Ascending aorta (tissue), 2 donors: ENCODE data around the gene SEMA5A. TPM values are rescaled to one million over a fixed set of nuclear protein-coding genes. Genes with fewer than 3 reads are reported as not detected.
A peak's percentile ranks its signal among the peaks of the same experiment; 100 is the strongest.

Experiments used
- DNase-seq, 2 donors: peaks; one replicate each; pipeline ENCODE4 v3.0.0-alpha.2; 2019; ENCODE audit warnings: low spot score in 2 of 2
- H3K27ac ChIP-seq, 2 donors: fragments of 200-600 bp; sonication (generic); one replicate each; pipeline ENCODE4 v1.5.1; 2016 to 2017; ENCODE audit warnings: mild to moderate bottlenecking in 1 of 2
- H3K27me3 ChIP-seq: fragments of 200-600 bp; sonication (generic); one replicate; pipeline ENCODE4 v1.5.1; 2017
- H3K36me3 ChIP-seq, 2 donors: fragments of 200-600 bp; sonication (generic); one replicate each; pipeline ENCODE4 v1.5.1; 2016
- H3K4me1 ChIP-seq, 2 donors: fragments of 200-600 bp; sonication (generic); one replicate each; pipeline ENCODE4 v1.5.1; 2016 to 2017; ENCODE audit warnings: mild to moderate bottlenecking in 1 of 2
- H3K4me3 ChIP-seq, 2 donors: fragments of 200-600 bp; sonication (generic); one replicate each; pipeline ENCODE4 v1.5.1; 2016 to 2017; ENCODE audit warnings: mild to moderate bottlenecking in 1 of 2
- H3K9me3 ChIP-seq, 2 donors: fragments of 200-600 bp; sonication (generic); one replicate each; pipeline ENCODE4 v1.5.1; 2016
- intact Hi-C: fragments of 100-400 bp; cut with DNase I; formaldehyde crosslinking; loops from one replicate; pipeline ENCODE4 v1.15.1; 2023
- total RNA-seq: library from RNA; depleted of rRNA; stranded (reverse); fragments of >200 nt; gene quantifications from one replicate; pipeline ENCODE4 v1.1.0, GENCODE V29; 2016
- TF ChIP-seq, protein P1 (sequence below), 3 experiments: fragments of 200-600 bp in 2 of 3; fragments of 450-650 bp in 1 of 3; sonication (generic) in 2 of 3; IDR thresholded peaks; one replicate each; pipeline ENCODE4 v1.5.1; 2016 to 2019; ENCODE audit warnings: antibody characterized with exemption in 3 of 3, mild to moderate bottlenecking in 1 of 3, moderate library complexity in 1 of 3

The SEMA5A gene
- total RNA-seq, 1 donor from 2014 or later, result 18.4 TPM

DNA sequence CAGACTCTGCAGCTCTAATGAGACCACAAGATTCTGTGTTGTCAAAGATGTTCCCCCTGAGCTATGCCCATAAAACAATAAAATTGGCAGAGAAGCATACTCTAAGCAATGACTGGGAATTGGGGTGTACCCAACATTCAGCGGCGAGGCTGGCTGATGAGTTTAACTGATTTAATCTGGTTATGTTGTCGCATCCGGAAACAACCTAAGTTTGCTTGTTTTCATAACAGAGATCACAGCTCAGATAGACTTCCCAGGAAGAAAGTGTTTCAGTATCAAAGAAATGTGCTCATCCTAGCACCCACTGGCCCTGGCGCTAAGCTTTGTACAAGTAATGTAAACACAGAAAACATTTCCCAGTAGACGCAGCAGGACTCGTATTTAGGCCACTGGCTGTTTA is 7.4 kb downstream of the SEMA5A start:
- no peak overlapping the region for H3K4me3 ChIP-seq
- no peaks in the 10 kb centered on the region for H3K9me3 ChIP-seq
- no peaks in the 10 kb centered on the region for H3K36me3 ChIP-seq
- no peaks in the 10 kb centered on the region for H3K27me3 ChIP-seq
- peak overlapping the region in 1 of 2 donors; percentile 96 for H3K27ac ChIP-seq
- TF ChIP-seq, protein P1, sequence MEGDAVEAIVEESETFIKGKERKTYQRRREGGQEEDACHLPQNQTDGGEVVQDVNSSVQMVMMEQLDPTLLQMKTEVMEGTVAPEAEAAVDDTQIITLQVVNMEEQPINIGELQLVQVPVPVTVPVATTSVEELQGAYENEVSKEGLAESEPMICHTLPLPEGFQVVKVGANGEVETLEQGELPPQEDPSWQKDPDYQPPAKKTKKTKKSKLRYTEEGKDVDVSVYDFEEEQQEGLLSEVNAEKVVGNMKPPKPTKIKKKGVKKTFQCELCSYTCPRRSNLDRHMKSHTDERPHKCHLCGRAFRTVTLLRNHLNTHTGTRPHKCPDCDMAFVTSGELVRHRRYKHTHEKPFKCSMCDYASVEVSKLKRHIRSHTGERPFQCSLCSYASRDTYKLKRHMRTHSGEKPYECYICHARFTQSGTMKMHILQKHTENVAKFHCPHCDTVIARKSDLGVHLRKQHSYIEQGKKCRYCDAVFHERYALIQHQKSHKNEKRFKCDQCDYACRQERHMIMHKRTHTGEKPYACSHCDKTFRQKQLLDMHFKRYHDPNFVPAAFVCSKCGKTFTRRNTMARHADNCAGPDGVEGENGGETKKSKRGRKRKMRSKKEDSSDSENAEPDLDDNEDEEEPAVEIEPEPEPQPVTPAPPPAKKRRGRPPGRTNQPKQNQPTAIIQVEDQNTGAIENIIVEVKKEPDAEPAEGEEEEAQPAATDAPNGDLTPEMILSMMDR (IDR thresholded peaks at IDR 0.05), result no peak
- no peak for DNase-seq
- intact Hi-C loops, result loop anchor here (5.0 kb wide), 1 partner anchor 101 kb away; no protein-coding TSS in a partner anchor
- peaks cover 0 to 31% of the 10 kb centered on the region in 2 donors for H3K4me1 ChIP-seq

DNA sequence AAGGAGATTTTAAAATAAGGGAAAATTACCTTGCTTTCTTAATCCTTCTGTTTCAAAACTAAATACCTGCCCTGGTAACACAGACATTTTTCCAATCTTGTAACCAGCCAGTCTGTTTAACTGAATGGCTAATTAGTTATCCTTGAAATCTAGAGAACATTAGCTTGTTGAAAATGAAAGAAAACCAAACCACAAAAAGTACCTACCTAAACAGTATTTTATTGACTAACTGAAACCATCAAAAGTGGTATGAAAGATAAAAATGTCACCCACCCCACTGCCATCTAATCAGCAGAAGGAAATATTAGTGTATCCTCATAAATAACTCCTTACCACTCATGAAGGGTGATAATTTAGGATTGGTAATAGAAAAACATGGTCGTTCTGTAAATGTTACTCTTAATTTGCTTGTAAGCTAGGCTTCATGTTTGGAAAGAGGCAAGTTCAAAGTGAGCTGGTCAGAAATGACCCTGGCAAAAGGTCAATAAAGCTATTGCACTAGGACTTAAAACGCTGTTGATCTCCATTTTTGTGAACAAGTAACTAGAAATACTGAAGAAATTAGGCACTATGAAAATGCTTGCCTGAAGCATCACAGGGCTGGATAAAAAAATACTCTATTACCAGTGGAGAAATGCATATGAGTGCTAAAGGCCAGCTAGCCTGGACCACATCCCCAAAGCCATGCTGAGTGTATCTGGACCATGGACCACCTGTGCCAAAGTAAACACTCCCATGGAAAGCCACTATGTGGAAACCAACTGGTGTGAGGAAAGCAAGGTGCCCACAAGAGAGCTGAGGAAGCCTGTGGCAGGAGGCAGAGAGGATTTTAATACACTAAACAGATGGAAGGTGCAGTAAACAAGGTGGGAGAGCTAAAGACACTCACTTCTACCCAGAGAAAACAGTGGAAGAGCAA is 8.4 kb downstream of the SEMA5A start:
- intact Hi-C loops, result loop anchor here (5.0 kb wide), 1 partner anchor 100 kb away; no protein-coding TSS in a partner anchor
- Histone ChIP-seq H3K4me3 (no peak overlapping the region), H3K27ac (peak overlapping the region; percentile 15 to 45), H3K36me3 (no peaks in the 10 kb centered on the region), H3K4me1 (peaks cover 0 to 35% of the 10 kb centered on the region in 2 donors), H3K27me3 (no peaks in the 10 kb centered on the region), H3K9me3 (no peaks in the 10 kb centered on the region)
- TF ChIP-seq, protein P1 (IDR thresholded peaks at IDR 0.05), result no peak
- no peak for DNase-seq

DNA sequence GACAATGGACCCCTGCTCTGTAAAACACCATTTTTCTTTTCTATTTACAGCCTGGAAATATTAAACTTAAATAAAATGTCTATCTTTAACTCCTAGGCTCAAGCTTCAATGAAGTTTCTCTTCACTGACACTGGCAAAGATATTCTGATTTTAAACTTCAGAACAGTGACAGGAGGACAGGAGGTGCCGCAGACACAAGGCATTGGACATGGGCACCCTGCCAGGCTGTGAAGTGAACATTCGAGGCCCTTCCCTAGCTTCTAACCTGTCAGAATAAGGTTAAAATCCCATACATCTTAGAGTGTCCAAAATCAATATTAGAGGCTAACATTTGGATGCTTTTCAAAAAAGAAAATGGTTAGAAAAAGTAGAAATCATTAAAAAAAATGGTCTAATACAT is 9.2 kb downstream of the SEMA5A start:
- Histone ChIP-seq H3K4me3 (no peak overlapping the region), H3K27me3 (no peaks in the 10 kb centered on the region), H3K4me1 (peaks cover 0 to 36% of the 10 kb centered on the region in 2 donors), H3K27ac (peak overlapping the region; percentile 15 to 45), H3K9me3 (no peaks in the 10 kb centered on the region), H3K36me3 (no peaks in the 10 kb centered on the region)
- no peak for DNase-seq
- TF ChIP-seq, protein P1 (IDR thresholded peaks at IDR 0.05), result no peak
- intact Hi-C loops, result loop anchor here (5.0 kb wide), 1 partner anchor 99 kb away; no protein-coding TSS in a partner anchor

DNA sequence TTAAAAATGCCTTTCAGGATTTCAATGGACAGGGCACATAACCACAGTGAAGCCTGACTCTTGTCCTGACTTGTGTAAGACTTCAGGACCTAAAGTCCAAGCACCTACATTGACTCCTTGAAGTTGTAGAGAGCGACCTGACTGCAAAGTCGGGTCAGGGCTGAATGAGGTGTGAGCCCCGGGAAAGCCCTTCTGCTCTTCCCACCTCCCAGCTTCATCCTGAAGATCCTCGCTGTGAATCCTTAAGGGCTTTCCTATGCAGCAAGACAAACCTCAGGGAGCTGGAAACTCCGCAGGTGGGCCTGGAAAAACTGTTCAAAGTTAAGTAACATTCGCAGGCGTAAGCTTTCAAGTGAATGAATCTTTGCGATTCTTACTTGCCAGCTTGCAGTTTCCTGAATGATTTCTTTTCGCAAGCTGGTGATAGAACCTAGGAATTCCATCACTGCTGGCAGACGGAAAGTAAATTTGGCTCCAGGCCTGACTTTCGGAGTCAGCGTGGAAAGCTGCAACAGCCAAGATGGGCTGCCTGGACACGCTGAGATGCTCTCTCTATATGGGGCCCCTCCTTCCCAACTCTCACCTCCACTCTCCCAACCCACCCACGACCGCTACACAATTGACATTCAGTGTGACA is 10.9 kb downstream of the SEMA5A start:
- Histone ChIP-seq H3K4me3 (peak overlapping the region; percentile 33 to 51), H3K9me3 (no peaks in the 10 kb centered on the region), H3K27ac (peak overlapping the region in 1 of 2 donors; percentile 47), H3K36me3 (no peaks in the 10 kb centered on the region), H3K27me3 (no peaks in the 10 kb centered on the region), H3K4me1 (peaks cover 0 to 35% of the 10 kb centered on the region in 2 donors)
- DNase-seq, result peak in 1 of 2 donors; percentile 71
- intact Hi-C loops, result loop anchor here (5.0 kb wide), 1 partner anchor 98 kb away; no protein-coding TSS in a partner anchor
- TF ChIP-seq, protein P1 (IDR thresholded peaks at IDR 0.05), result no peak

DNA sequence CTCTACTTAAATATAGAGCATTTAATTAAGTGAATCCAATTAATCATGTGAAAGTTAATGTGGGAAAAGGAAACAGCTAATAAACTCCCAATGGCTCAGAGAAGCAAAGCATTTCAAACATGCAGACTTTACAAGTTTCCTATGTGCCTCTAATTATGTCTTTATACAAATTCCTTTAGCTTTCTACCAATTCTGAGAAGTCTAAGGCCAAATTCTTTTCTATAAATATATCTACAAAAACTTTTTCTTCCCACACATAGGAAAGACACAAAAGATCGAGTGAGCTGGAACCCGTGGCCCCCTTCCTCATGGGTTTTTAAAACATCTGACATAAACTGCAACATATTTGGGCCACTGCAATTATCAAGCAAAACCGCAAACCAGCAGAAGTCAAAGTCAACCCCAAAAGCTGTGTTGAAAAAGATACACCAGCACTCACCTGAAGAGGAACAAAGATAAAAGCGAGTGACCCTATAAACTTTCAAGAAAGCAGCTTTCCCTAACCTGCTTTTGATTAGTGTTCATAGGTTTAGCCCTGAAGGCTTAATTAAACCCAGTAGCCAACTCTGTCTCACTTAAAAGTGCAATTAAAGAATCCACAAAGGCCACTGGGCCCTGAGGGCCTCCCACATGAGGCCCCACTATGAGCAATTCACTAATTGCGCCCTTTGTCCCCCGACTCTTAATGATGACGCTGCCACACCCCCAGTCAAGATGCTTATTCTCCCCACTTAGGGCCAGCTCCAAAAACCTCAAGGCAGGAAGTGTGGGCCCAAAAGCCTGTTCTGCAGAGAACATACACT is 12.1 kb downstream of the SEMA5A start:
- Histone ChIP-seq H3K27ac (no peak overlapping the region), H3K9me3 (no peaks in the 10 kb centered on the region), H3K4me3 (no peak overlapping the region), H3K36me3 (no peaks in the 10 kb centered on the region), H3K4me1 (peaks cover 0 to 31% of the 10 kb centered on the region in 2 donors), H3K27me3 (no peaks in the 10 kb centered on the region)
- DNase-seq, result peak in 1 of 2 donors; percentile 39
- TF ChIP-seq, protein P1 (IDR thresholded peaks at IDR 0.05), result no peak
- intact Hi-C loops, result no loop called here
